Right atrium auricular region (tissue), 2 donors: Measurements from ENCODE around the gene TOE1. TPM values are rescaled to one million over a fixed set of nuclear protein-coding genes. Genes with fewer than 3 reads are reported as not detected.
A peak's percentile ranks its signal among the peaks of the same experiment; 100 is the strongest.

Experiments used
- DNase-seq: peaks from one replicate; pipeline ENCODE4 v3.0.0-alpha.2; 2019; ENCODE audit warnings: low spot score
- H3K27ac ChIP-seq, 2 donors: fragments of 200-600 bp; sonication (generic); 1 replicate in 1 of 2; 2 replicates in 1 of 2; pipeline ENCODE4 v1.5.1; 2016 to 2019
- H3K27me3 ChIP-seq, 2 donors: fragments of 200-600 bp; sonication (generic); one replicate each; pipeline versions ENCODE4 v1.5.1 to v1.6.0; 2017 to 2019
- H3K36me3 ChIP-seq: fragments of 200-600 bp; sonication (generic); one replicate; pipeline ENCODE4 v1.5.1; 2016
- H3K4me1 ChIP-seq, 2 donors: fragments of 200-600 bp; sonication (generic); one replicate each; pipeline versions ENCODE4 v1.5.1 to v1.6.0; 2017 to 2019
- H3K4me3 ChIP-seq, 2 donors: fragments of 200-600 bp; sonication (generic); 1 replicate in 1 of 2; 2 replicates in 1 of 2; pipeline ENCODE4 v1.5.1; 2017 to 2019; ENCODE audit warnings: mild to moderate bottlenecking in 1 of 2, moderate library complexity in 1 of 2
- H3K9me3 ChIP-seq, 2 donors: fragments of 200-600 bp; sonication (generic); one replicate each; pipeline ENCODE4 v1.5.1; 2019
- total RNA-seq, 2 donors: library from RNA; depleted of rRNA; stranded (reverse); fragments of >200 nt; gene quantifications; one replicate each; pipeline ENCODE4 v1.1.0, GENCODE V29; 2016
- TF ChIP-seq, protein P1 (sequence below), 2 donors: fragments of 200-600 bp; sonication (generic); IDR thresholded peaks; one replicate each; pipeline ENCODE4 v1.5.1; 2019; ENCODE audit warnings: antibody characterized with exemption in 2 of 2

Gene TOE1
- total RNA-seq, 2 donors from 2014 or later = 5.4 to 6.8 TPM

GRCh38 chr1:45306319-45306718, 33.7 kb upstream of the TOE1 start:
- Histone ChIP-seq H3K27ac (no peak overlapping the region), H3K27me3 (no peaks in the 10 kb centered on the region), H3K4me1 (peaks cover 0 to 12% of the 10 kb centered on the region in 2 donors), H3K36me3 (no peaks in the 10 kb centered on the region), H3K4me3 (no peak overlapping the region), H3K9me3 (no peaks in the 10 kb centered on the region)
- peak; percentile 18 for DNase-seq
- TF ChIP-seq, protein P1, sequence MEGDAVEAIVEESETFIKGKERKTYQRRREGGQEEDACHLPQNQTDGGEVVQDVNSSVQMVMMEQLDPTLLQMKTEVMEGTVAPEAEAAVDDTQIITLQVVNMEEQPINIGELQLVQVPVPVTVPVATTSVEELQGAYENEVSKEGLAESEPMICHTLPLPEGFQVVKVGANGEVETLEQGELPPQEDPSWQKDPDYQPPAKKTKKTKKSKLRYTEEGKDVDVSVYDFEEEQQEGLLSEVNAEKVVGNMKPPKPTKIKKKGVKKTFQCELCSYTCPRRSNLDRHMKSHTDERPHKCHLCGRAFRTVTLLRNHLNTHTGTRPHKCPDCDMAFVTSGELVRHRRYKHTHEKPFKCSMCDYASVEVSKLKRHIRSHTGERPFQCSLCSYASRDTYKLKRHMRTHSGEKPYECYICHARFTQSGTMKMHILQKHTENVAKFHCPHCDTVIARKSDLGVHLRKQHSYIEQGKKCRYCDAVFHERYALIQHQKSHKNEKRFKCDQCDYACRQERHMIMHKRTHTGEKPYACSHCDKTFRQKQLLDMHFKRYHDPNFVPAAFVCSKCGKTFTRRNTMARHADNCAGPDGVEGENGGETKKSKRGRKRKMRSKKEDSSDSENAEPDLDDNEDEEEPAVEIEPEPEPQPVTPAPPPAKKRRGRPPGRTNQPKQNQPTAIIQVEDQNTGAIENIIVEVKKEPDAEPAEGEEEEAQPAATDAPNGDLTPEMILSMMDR (IDR thresholded peaks at IDR 0.05) = no peak

DNA sequence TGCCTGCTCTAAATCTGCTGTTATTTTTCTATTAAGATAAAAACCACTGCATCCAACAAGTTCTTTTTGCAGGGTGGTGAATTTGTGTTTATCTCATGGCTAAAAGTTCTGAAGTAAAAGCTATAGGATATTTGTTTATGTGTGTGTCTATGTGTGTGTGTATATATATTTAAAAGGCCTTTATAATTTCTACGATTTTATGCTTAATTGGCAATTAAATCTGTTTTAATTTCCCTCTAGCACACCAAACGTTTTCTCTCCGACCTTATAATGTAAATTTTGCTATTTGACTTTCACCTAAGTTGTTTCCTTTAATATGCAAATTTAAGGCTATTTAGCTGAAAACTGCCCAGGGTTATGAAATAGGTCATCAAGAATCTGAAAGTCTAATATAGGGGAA, 33.1 kb upstream of the TOE1 start:
- TF ChIP-seq, protein P1 (IDR thresholded peaks at IDR 0.05) = no peak
- Histone ChIP-seq H3K4me3 (no peak overlapping the region), H3K9me3 (no peaks in the 10 kb centered on the region), H3K27ac (no peak overlapping the region), H3K4me1 (peaks cover 0 to 12% of the 10 kb centered on the region in 2 donors), H3K36me3 (no peaks in the 10 kb centered on the region), H3K27me3 (no peaks in the 10 kb centered on the region)
- no peak for DNase-seq

- H3K27me3 ChIP-seq = no peaks in the 10 kb centered on the region
- no peaks in the 10 kb centered on the region for H3K9me3 ChIP-seq
- TF ChIP-seq, protein P1 (IDR thresholded peaks at IDR 0.05) = no peak
- no peak overlapping the region for H3K4me3 ChIP-seq
- H3K36me3 ChIP-seq = no peaks in the 10 kb centered on the region
- DNase-seq = no peak
- no peak overlapping the region for H3K27ac ChIP-seq
- no peaks in the 10 kb centered on the region for H3K4me1 ChIP-seq
These were observed 25.7 kb upstream of the TOE1 start for GRCh38 chr1:45314266-45314665.

GRCh38 chr1:45317166-45317565, 22.8 kb upstream of the TOE1 start:
- no peak overlapping the region for H3K27ac ChIP-seq

GRCh38 chr1:45319761-45320160, 20.2 kb upstream of the TOE1 start:
- TF ChIP-seq, protein P1 (IDR thresholded peaks at IDR 0.05) = no peak
- H3K4me3 ChIP-seq = no peak overlapping the region
- no peaks in the 10 kb centered on the region for H3K4me1 ChIP-seq
- H3K27ac ChIP-seq = no peak overlapping the region
- no peaks in the 10 kb centered on the region for H3K27me3 ChIP-seq
- no peaks in the 10 kb centered on the region for H3K9me3 ChIP-seq
- no peak for DNase-seq
- H3K36me3 ChIP-seq = no peaks in the 10 kb centered on the region

More at GRCh38 chr1:45317166-45317565, 22.8 kb upstream of the TOE1 start:
- TF ChIP-seq, protein P1 (IDR thresholded peaks at IDR 0.05) = no peak
- no peaks in the 10 kb centered on the region for H3K27me3 ChIP-seq
- DNase-seq = no peak
- H3K36me3 ChIP-seq = no peaks in the 10 kb centered on the region
- no peak overlapping the region for H3K4me3 ChIP-seq
- no peaks in the 10 kb centered on the region for H3K4me1 ChIP-seq
- no peaks in the 10 kb centered on the region for H3K9me3 ChIP-seq

GRCh38 chr1:45321444-45321843, 18.5 kb upstream of the TOE1 start:
- TF ChIP-seq, protein P1 (IDR thresholded peaks at IDR 0.05) = no peak
- Histone ChIP-seq H3K36me3 (no peaks in the 10 kb centered on the region), H3K9me3 (no peaks in the 10 kb centered on the region), H3K27ac (no peak overlapping the region), H3K27me3 (no peaks in the 10 kb centered on the region), H3K4me3 (no peak overlapping the region), H3K4me1 (peaks cover 0 to 8% of the 10 kb centered on the region in 2 donors)
- no peak for DNase-seq
